HepG2 (cell line): ENCODE results near the gene SLC35B2. TPM values are rescaled to one million over a fixed set of nuclear protein-coding genes. Genes with fewer than 3 reads are reported as not detected.

Source experiments
- ARID2 ChIP-seq: sonication (generic); formaldehyde crosslinking; IDR thresholded peaks from 2 replicates; pipeline ENCODE4 v1.8.1; 2022; ENCODE audit warnings: mild to moderate bottlenecking, missing genetic modification reagents, borderline replicate concordance
- CBX1 ChIP-seq: IDR thresholded peaks from one replicate; pipeline ENCODE4 v1.6.1; 2016; ENCODE audit warnings: antibody characterized with exemption, low read depth
- EED ChIP-seq: sonication (generic); formaldehyde crosslinking; IDR thresholded peaks from 2 replicates; pipeline ENCODE4 v1.5.0; 2020; ENCODE audit warnings: mild to moderate bottlenecking, missing genetic modification reagents
- HMG20B ChIP-seq: conservative IDR thresholded peaks from 2 replicates; pipeline ENCODE4 v1.6.1; 2016; ENCODE audit warnings: missing genetic modification reagents, missing compliant biosample characterization
- HNF4A ChIP-seq: sonication (generic); formaldehyde crosslinking; IDR thresholded peaks from 2 replicates; pipeline ENCODE4 v1.4.0; 2020; ENCODE audit warnings: missing genetic modification reagents
- KIAA2018 ChIP-seq: sonication (generic); formaldehyde crosslinking; IDR thresholded peaks from 2 replicates; pipeline ENCODE4 v1.5.0; 2020; ENCODE audit warnings: mild to moderate bottlenecking, missing genetic modification reagents, borderline replicate concordance
- MBNL3 ChIP-seq: fragments of 250-450 bp; sonication (Bioruptor Pico); conservative IDR thresholded peaks from 2 replicates; pipeline ENCODE4 v1.8.0; 2022; ENCODE audit warnings: mild to moderate bottlenecking, inconsistent platforms
- PRDM15 ChIP-seq: sonication (generic); formaldehyde crosslinking; IDR thresholded peaks from 2 replicates; pipeline ENCODE4 v1.4.0; 2020; ENCODE audit warnings: missing genetic modification reagents
- ZBTB7B ChIP-seq: sonication (generic); formaldehyde crosslinking; IDR thresholded peaks from 2 replicates; pipeline ENCODE4 v1.4.0; 2020; ENCODE audit warnings: missing genetic modification reagents
- ZC3H13 ChIP-seq: sonication (generic); formaldehyde crosslinking; IDR thresholded peaks from 2 replicates; pipeline ENCODE4 v1.8.1; 2023; ENCODE audit warnings: mild to moderate bottlenecking, missing genetic modification reagents, moderate library complexity
- ZFP36 ChIP-seq: fragments of 150-350 bp; IDR thresholded peaks from 2 replicates; pipeline ENCODE4 v1.6.1; 2018; ENCODE audit warnings: borderline replicate concordance, low read length, low read depth; ENCODE audit not compliant: partially characterized antibody
- ZNF446 ChIP-seq: sonication (generic); formaldehyde crosslinking; IDR thresholded peaks from 2 replicates; pipeline ENCODE4 v1.5.0; 2020; ENCODE audit warnings: mild to moderate bottlenecking, missing genetic modification reagents
- ZNF747 ChIP-seq: sonication (generic); formaldehyde crosslinking; IDR thresholded peaks from 2 replicates; pipeline ENCODE4 v1.8.1; 2023; ENCODE audit warnings: missing genetic modification reagents, mild to moderate bottlenecking, borderline replicate concordance
- polyA plus RNA-seq, 8 experiments: library from polyadenylated mRNA; depleted of rRNA in 3 of 8; stranded (reverse) in 7 of 8; unstranded in 1 of 8; fragments of >200 nt; fragmentation: Illumina TruSeq in 4 of 8; extraction: Trizol in 4 of 8; gene quantifications; 2 replicates each; pipeline versions ENCODE4 v1.2.1 to v1.2.3, GENCODE V29; 2011 to 2016; ENCODE audit warnings: low read depth in 4 of 8, missing spikeins in 1 of 8, mixed read lengths in 1 of 8; ENCODE audit not compliant: insufficient read depth in 1 of 8
- total RNA-seq, 5 experiments: library from RNA; depleted of rRNA; stranded (reverse); fragments of >200 nt; fragmentation: Illumina TruSeq; extraction: Trizol; gene quantifications; 2 replicates each; pipeline ENCODE4 v1.2.3, GENCODE V29; 2016; ENCODE audit warnings: low read depth in 1 of 5

The SLC35B2 gene
- total and polyA plus RNA-seq, 2 of the 13 experiments (the other 11 are each of a cell fraction or from before 2014, with no cell fraction given), result 61.1 to 148 TPM

GRCh38 chr6:44257025-44257752 is at the start of gene SLC35B2 (continued):
- TF ChIP-seq PRDM15 (CRISPR knock-in tag), result no peak
- peak; percentile 25; the same call in 1 of the 2 replicates for TF ChIP-seq HMG20B (CRISPR knock-in tag)
- TF ChIP-seq ARID2 (CRISPR knock-in tag), result peak; percentile 78; the same call in 1 of the 2 replicates
- no peak for TF ChIP-seq ZFP36
- TF ChIP-seq CBX1, result peak; percentile 83
- TF ChIP-seq EED (CRISPR knock-in tag), result peak; percentile 80; the same call in 1 of the 2 replicates
- TF ChIP-seq HNF4A, result peak; percentile 45; the same call in 1 of the 2 replicates
- TF ChIP-seq ZC3H13 (CRISPR knock-in tag), result peak; percentile 93
- TF ChIP-seq MBNL3, result no peak
- peak; percentile 78; the same call in 1 of the 2 replicates for TF ChIP-seq ZNF446 (CRISPR knock-in tag)
- TF ChIP-seq KIAA2018 (CRISPR knock-in tag), result no peak
- peak; percentile 86 for TF ChIP-seq ZBTB7B (CRISPR knock-in tag)
- TF ChIP-seq ZNF747 (CRISPR knock-in tag), result peak; percentile 28; the same call in 1 of the 2 replicates
